Measurements from ENCODE around the gene PKNOX1. TPM values are rescaled to one million over a fixed set of nuclear protein-coding genes. Genes with fewer than 3 reads are reported as not detected.

Gene PKNOX1
- total RNA-seq, 1 donor from 2014 or later: 11.2 TPM

DNA sequence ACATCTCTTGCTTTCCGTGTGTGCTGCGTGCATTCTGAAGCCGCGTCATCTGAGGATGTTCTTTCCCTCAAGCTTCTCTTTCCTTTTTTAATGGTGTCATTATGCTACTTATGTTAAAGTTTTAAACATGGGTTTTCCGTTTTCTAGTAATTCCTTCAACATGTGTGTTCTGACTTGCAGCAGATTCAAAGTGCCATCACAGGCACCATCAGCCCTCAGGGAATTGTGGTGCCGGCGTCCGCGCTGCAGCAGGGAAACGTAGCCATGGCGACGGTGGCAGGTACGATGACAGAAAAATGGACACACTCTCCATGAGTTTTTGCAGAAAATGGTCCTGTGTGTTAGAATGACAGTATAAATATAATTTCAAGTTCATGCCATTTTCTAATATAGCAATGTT lies 42.4 kb downstream of the PKNOX1 start:
- Histone ChIP-seq H3K36me3 (peaks cover 24 to 51% of the 10 kb centered on the region in 2 donors), H3K9me3 (no peaks in the 10 kb centered on the region), H3K27me3 (no peaks in the 10 kb centered on the region), H3K4me1 (no peaks in the 10 kb centered on the region), H3K27ac (no peak overlapping the region), H3K4me3 (no peak overlapping the region)
- TF ChIP-seq CTCF (IDR thresholded peaks at IDR 0.05): no peak
- intact Hi-C loops (cut with DNase I): no loop called here
- DNase-seq (ENCODE audit: low spot score in 2 of 2): no peak

- no peak for TF ChIP-seq CTCF (IDR thresholded peaks at IDR 0.05)
- no peak for DNase-seq (ENCODE audit: low spot score in 2 of 2)
- intact Hi-C loops (cut with DNase I): no loop called here
- Histone ChIP-seq H3K36me3 (peaks cover 19 to 50% of the 10 kb centered on the region in 2 donors), H3K9me3 (no peaks in the 10 kb centered on the region), H3K27me3 (no peaks in the 10 kb centered on the region), H3K4me3 (no peak overlapping the region), H3K27ac (no peak overlapping the region), H3K4me1 (no peaks in the 10 kb centered on the region)
Observed at GRCh38 chr21:43018519-43018918, 44.2 kb downstream of the PKNOX1 start.

GRCh38 chr21:43020177-43020576 lies 45.8 kb downstream of the PKNOX1 start:
- H3K27me3 ChIP-seq: no peaks in the 10 kb centered on the region

DNA sequence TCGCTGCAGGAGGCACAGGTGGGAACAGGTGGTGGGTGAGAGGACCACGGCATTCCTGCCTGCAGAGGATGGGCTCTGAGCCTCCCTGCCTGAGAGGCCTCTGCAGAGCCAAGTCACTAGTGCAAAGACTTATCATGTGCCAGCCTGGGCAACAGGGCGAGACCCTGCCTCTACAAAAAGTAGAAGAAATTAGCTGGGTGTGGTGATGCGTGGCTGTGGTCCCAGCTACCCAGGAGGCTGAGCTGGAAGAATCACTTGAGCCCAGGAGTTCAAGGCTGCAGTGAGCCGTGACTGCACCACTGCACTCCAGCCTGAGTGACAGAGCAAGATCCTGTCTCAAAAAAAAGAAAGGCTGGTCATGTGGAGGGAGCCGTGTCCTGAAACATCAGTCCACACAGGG lies 46.4 kb downstream of the PKNOX1 start:
- Histone ChIP-seq H3K27ac (no peak overlapping the region), H3K9me3 (no peaks in the 10 kb centered on the region), H3K4me1 (no peaks in the 10 kb centered on the region), H3K4me3 (no peak overlapping the region), H3K36me3 (peaks cover 28 to 62% of the 10 kb centered on the region in 2 donors), H3K27me3 (no peaks in the 10 kb centered on the region)
- intact Hi-C loops (cut with DNase I): no loop called here
- no peak for TF ChIP-seq CTCF (IDR thresholded peaks at IDR 0.05)
- no peak for DNase-seq (ENCODE audit: low spot score in 2 of 2)

More at GRCh38 chr21:43020177-43020576, 45.8 kb downstream of the PKNOX1 start:
- DNase-seq (ENCODE audit: low spot score in 2 of 2): no peak
- H3K9me3 ChIP-seq: no peaks in the 10 kb centered on the region
- peaks cover 23 to 57% of the 10 kb centered on the region in 2 donors for H3K36me3 ChIP-seq
- TF ChIP-seq CTCF (IDR thresholded peaks at IDR 0.05): no peak
- H3K4me1 ChIP-seq: no peaks in the 10 kb centered on the region
- intact Hi-C loops (cut with DNase I): no loop called here
- H3K4me3 ChIP-seq: no peak overlapping the region
- H3K27ac ChIP-seq: no peak overlapping the region

- TF ChIP-seq CTCF (IDR thresholded peaks at IDR 0.05): no peak
- Histone ChIP-seq H3K9me3 (no peaks in the 10 kb centered on the region), H3K36me3 (peaks cover 28 to 58% of the 10 kb centered on the region in 2 donors), H3K4me3 (no peak overlapping the region), H3K4me1 (no peaks in the 10 kb centered on the region), H3K27ac (no peak overlapping the region), H3K27me3 (no peaks in the 10 kb centered on the region)
- DNase-seq (ENCODE audit: low spot score in 2 of 2): no peak
- intact Hi-C loops (cut with DNase I): no loop called here
Observed at GRCh38 chr21:43021191-43021590, 46.8 kb downstream of the PKNOX1 start.

Data from ascending aorta (tissue), 2 donors.